Chondrocyte (in vitro differentiated cells): ENCODE results near the gene UBXN4. TPM values are rescaled to one million over a fixed set of nuclear protein-coding genes. Genes with fewer than 3 reads are reported as not detected.

ENCODE experiments used
- DNase-seq: peaks from one replicate; pipeline ENCODE4 v3.0.0; 2021; ENCODE audit warnings: mixed read lengths, low spot score
- H3K27ac Mint-ChIP-seq: one replicate; pipeline ENCODE4 v1.8.0; 2021; ENCODE audit warnings: mild to moderate bottlenecking, moderate library complexity, mixed read lengths; ENCODE audit not compliant: unreplicated experiment
- H3K27me3 Mint-ChIP-seq: 2 replicates; pipeline ENCODE4 v1.8.0; 2021; ENCODE audit warnings: low read depth, mixed read lengths
- H3K36me3 Mint-ChIP-seq: 2 replicates; pipeline ENCODE4 v1.8.0; 2021; ENCODE audit warnings: low read depth, mixed read lengths
- H3K4me1 Mint-ChIP-seq: 2 replicates; pipeline ENCODE4 v1.8.0; 2021; ENCODE audit warnings: low read depth, mild to moderate bottlenecking, mixed read lengths
- H3K4me3 Mint-ChIP-seq: one replicate; pipeline ENCODE4 v1.8.0; 2021; ENCODE audit warnings: mild to moderate bottlenecking, moderate library complexity, mixed read lengths; ENCODE audit not compliant: unreplicated experiment
- H3K9me3 Mint-ChIP-seq: 2 replicates; pipeline ENCODE4 v1.8.0; 2021; ENCODE audit warnings: low read depth, mixed read lengths
- total RNA-seq: library from RNA; stranded (reverse); gene quantifications from 3 replicates; pipeline ENCODE4 v1.2.1, GENCODE V29; 2021
- TF ChIP-seq, protein P1 (sequence below): fragments of 200-600 bp; sonication (generic); IDR thresholded peaks from 2 replicates; pipeline ENCODE4 v1.5.0; 2021; ENCODE audit warnings: antibody characterized with exemption, mild to moderate bottlenecking, moderate library complexity

Gene UBXN4
- total RNA-seq, 1 donor from 2014 or later, result 72.5 TPM

DNA sequence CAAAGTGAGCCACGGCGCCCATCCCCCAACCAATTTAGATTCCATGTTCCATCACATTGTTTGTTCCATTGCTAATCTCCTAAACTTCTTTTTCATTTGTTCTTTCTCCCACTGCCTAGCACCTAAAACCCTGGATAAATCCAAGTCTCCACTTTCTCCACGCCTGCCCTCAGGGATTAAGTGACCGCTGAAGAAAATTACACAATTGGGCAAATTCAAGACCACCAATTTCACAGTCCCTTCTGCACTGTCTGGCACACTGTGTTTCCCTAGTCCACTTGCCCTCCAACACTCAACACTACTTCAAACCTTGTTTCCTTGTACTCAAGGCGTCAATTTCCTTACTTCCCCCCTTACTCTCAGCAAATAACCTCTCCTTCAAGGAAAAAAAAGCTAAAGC lies 5.1 kb upstream of the UBXN4 start:
- Mint-ChIP-seq H3K27ac (no peak overlapping the region), H3K4me3 (no peak overlapping the region), H3K9me3 (peaks cover 3% of the 10 kb centered on the region), H3K36me3 (peaks cover 2% of the 10 kb centered on the region), H3K27me3 (no peaks in the 10 kb centered on the region), H3K4me1 (peaks cover 3% of the 10 kb centered on the region)
- TF ChIP-seq, protein P1, sequence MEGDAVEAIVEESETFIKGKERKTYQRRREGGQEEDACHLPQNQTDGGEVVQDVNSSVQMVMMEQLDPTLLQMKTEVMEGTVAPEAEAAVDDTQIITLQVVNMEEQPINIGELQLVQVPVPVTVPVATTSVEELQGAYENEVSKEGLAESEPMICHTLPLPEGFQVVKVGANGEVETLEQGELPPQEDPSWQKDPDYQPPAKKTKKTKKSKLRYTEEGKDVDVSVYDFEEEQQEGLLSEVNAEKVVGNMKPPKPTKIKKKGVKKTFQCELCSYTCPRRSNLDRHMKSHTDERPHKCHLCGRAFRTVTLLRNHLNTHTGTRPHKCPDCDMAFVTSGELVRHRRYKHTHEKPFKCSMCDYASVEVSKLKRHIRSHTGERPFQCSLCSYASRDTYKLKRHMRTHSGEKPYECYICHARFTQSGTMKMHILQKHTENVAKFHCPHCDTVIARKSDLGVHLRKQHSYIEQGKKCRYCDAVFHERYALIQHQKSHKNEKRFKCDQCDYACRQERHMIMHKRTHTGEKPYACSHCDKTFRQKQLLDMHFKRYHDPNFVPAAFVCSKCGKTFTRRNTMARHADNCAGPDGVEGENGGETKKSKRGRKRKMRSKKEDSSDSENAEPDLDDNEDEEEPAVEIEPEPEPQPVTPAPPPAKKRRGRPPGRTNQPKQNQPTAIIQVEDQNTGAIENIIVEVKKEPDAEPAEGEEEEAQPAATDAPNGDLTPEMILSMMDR, result no peak
- DNase-seq, result no peak

DNA sequence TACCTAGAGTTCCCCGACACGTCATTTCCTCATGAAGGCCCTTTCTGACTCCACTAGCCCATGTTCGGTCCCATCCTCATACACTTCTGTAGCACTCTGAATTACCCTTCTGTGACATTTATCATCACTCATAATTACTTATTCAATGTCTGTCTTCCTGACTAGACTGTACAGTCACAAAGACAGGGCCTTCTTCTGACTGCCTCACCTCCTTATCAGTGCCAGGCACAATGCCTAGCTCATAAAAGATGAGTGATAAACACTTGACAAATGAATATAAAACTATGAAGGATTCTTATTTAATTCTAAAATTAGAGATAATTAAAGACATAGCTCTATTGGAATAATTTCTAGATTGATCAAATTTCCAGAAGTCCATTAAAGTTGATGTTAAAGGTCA lies 1.4 kb upstream of the UBXN4 start:
- H3K9me3 Mint-ChIP-seq, result peaks cover 3% of the 10 kb centered on the region
- H3K36me3 Mint-ChIP-seq, result no peaks in the 10 kb centered on the region
- H3K4me3 Mint-ChIP-seq, result no peak overlapping the region
- no peak for DNase-seq
- TF ChIP-seq, protein P1, result no peak
- H3K4me1 Mint-ChIP-seq, result peaks cover 27% of the 10 kb centered on the region
- H3K27ac Mint-ChIP-seq, result no peak overlapping the region
- H3K27me3 Mint-ChIP-seq, result no peaks in the 10 kb centered on the region

- TF ChIP-seq, protein P1, result no peak
- Mint-ChIP-seq H3K27me3 (no peaks in the 10 kb centered on the region), H3K27ac (peak overlapping the region; percentile 99), H3K4me1 (peaks cover 33% of the 10 kb centered on the region), H3K9me3 (peaks cover 3% of the 10 kb centered on the region), H3K36me3 (peaks cover under 1% of the 10 kb centered on the region), H3K4me3 (peak overlapping the region; percentile 76)
- DNase-seq, result no peak
These were observed 636 bp upstream of the UBXN4 start for GRCh38 chr2:135741043-135741394.

- Mint-ChIP-seq H3K27me3 (no peaks in the 10 kb centered on the region), H3K27ac (peak overlapping the region; percentile 99), H3K36me3 (peaks cover 8% of the 10 kb centered on the region), H3K4me1 (peaks cover 42% of the 10 kb centered on the region), H3K4me3 (peak overlapping the region; percentile 76), H3K9me3 (peaks cover 3% of the 10 kb centered on the region)
- DNase-seq, result no peak
- TF ChIP-seq, protein P1, result peak; percentile 19
These were observed 686 bp downstream of the UBXN4 start for GRCh38 chr2:135742325-135742757.

DNA sequence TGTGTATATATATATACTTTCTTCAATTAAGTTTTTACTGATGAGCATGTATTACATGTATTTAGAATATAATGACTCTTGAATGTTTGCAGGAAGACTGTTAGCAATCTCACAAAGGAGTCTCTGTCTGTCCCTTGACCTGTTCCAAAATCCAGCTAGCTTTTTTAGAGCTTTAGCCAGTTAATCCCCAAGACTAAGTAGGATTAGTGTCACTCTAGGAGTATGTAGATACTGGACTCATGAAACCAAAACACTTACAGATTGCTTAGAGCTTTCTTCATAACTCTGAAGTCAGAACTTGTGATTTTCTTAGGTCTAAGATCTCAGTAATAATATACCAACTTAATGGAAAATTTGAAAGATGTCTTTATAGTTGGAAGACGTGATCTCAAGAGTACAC lies 2.2 kb downstream of the UBXN4 start:
- H3K9me3 Mint-ChIP-seq, result peaks cover 3% of the 10 kb centered on the region
- peak overlapping the region; percentile 90 for H3K27ac Mint-ChIP-seq
- peak overlapping the region; percentile 51 for H3K4me3 Mint-ChIP-seq
- H3K4me1 Mint-ChIP-seq, result peaks cover 44% of the 10 kb centered on the region
- H3K36me3 Mint-ChIP-seq, result peaks cover 8% of the 10 kb centered on the region
- no peaks in the 10 kb centered on the region for H3K27me3 Mint-ChIP-seq
- no peak for DNase-seq
- TF ChIP-seq, protein P1, result no peak
